Measurements from ENCODE around the gene AFF3.

GRCh38 chr2:99862566-99862965 lies 279.8 kb downstream of the AFF3 start:
- TF ChIP-seq CTCF (IDR thresholded peaks at IDR 0.05), result no peak
- no peak for TF ChIP-seq POLR2A (IDR thresholded peaks at IDR 0.05)

Measured in lower leg skin (tissue), 3 donors.